ENCODE results near the gene WHRN.

Gene WHRN

GRCh38 chr9:114371973-114372917, 133.0 kb downstream of the WHRN start:
- Histone ChIP-seq H3K27ac (replicated peaks) (peak overlapping the region; percentile 95), H3K27me3 (ENCODE audit: insufficient read depth, poor library complexity, severe bottlenecking) (no peaks in the 10 kb centered on the region), H3K4me3 (replicated peaks; ENCODE audit: insufficient read depth, low read length) (no peak overlapping the region)
- TF ChIP-seq SPI1 (IDR thresholded peaks at IDR 0.05; ENCODE audit: borderline replicate concordance, low read depth) (peak; percentile 66; the same call in 1 of the 2 replicates), CTCF (IDR thresholded peaks at IDR 0.05; ENCODE audit: insufficient read depth, low read length) (no peak)
- peak; percentile 85 to 86 for DNase-seq (ENCODE audit: low read depth in 1 of 2, low spot score in 1 of 2)

- TF ChIP-seq REST (IDR thresholded peaks at IDR 0.05; ENCODE audit: insufficient replicate concordance, low read depth) (no peak), GABPA (IDR thresholded peaks at IDR 0.05; ENCODE audit: low read depth) (no peak), POLR2AphosphoS5 (IDR thresholded peaks at IDR 0.05; ENCODE audit: low read depth) (no peak), CTCF (IDR thresholded peaks at IDR 0.05; ENCODE audit: insufficient read depth, low read length) (no peak), SPI1 (IDR thresholded peaks at IDR 0.05; ENCODE audit: borderline replicate concordance, low read depth) (no peak)
- peak overlapping the region; percentile 95 for H3K27ac ChIP-seq (replicated peaks)
- H3K4me3 ChIP-seq (replicated peaks; ENCODE audit: insufficient read depth, low read length) = no peak overlapping the region
- no peak for DNase-seq (ENCODE audit: low read depth in 1 of 2, low spot score in 1 of 2)
- H3K27me3 ChIP-seq (ENCODE audit: insufficient read depth, poor library complexity, severe bottlenecking) = no peaks in the 10 kb centered on the region
Observed at GRCh38 chr9:114371343-114371944, 133.8 kb downstream of the WHRN start.

GRCh38 chr9:114370968-114371320, 134.3 kb downstream of the WHRN start:
- Histone ChIP-seq H3K27ac (replicated peaks) (peak overlapping the region; percentile 95), H3K27me3 (ENCODE audit: insufficient read depth, poor library complexity, severe bottlenecking) (no peaks in the 10 kb centered on the region), H3K4me3 (replicated peaks; ENCODE audit: insufficient read depth, low read length) (no peak overlapping the region)
- DNase-seq (ENCODE audit: low read depth in 1 of 2, low spot score in 1 of 2) = no peak
- TF ChIP-seq REST (IDR thresholded peaks at IDR 0.05; ENCODE audit: insufficient replicate concordance, low read depth) = no peak
- no peak for TF ChIP-seq SPI1 (IDR thresholded peaks at IDR 0.05; ENCODE audit: borderline replicate concordance, low read depth)
- TF ChIP-seq POLR2AphosphoS5 (IDR thresholded peaks at IDR 0.05; ENCODE audit: low read depth) = no peak
- no peak for TF ChIP-seq GABPA (IDR thresholded peaks at IDR 0.05; ENCODE audit: low read depth)
- no peak for TF ChIP-seq CTCF (IDR thresholded peaks at IDR 0.05; ENCODE audit: insufficient read depth, low read length)
